Panc1 (cell line): ENCODE results near the gene C17orf50. TPM values are rescaled to one million over a fixed set of nuclear protein-coding genes. Genes with fewer than 3 reads are reported as not detected.

Experiments used
- ATAC-seq: fragments of 200-7000 bp; cut with Tn5 transposase; 2 replicates; pipeline ENCODE4 v1.9.1; 2020; ENCODE audit warnings: mild to moderate bottlenecking, moderate library complexity
- Bru-seq: library from RNA; stranded (reverse); fragments of 400-500 nt; gene quantifications from one replicate; lab custom pipeline; 2021; lab: Mats Ljungman, UMichigan
- BruChase-seq, 2 experiments: library from RNA; stranded (reverse); fragments of 400-500 nt; gene quantifications; one replicate each; lab custom pipeline; 2021; lab: Mats Ljungman, UMichigan
- BruUV-seq: library from RNA; stranded (reverse); fragments of 400-500 nt; replicated peaks from 2 replicates; lab custom pipeline; 2021; lab: Mats Ljungman, UMichigan
- CTCF ChIA-PET: fragments of 300-600 bp; sonication (Branson Sonifier 250); formaldehyde crosslinking; loops from one replicate; lab custom pipeline; 2022; ENCODE audit warnings: antibody characterized with exemption; lab: Charles Lee
- POLR2A ChIA-PET: fragments of 300-600 bp; sonication (Branson Sonifier 250); formaldehyde crosslinking; loops from one replicate; lab custom pipeline; 2022; ENCODE audit warnings: antibody characterized with exemption; lab: Charles Lee
- DNase-seq: peaks from one replicate; pipeline ENCODE4 v3.0.0-alpha.2; 2010; ENCODE audit warnings: low read depth, low spot score
- H3K27ac ChIP-seq: 2 replicates; pipeline ENCODE4 v1.5.1; 2011; ENCODE audit warnings: mild to moderate bottlenecking, low read length, inconsistent platforms
- H3K27me3 ChIP-seq: fragments of 200-500 bp; sonication (Bioruptor generic); 2 replicates; pipeline ENCODE4 v1.6.0; 2014; ENCODE audit warnings: low read length, inconsistent platforms; ENCODE audit not compliant: control insufficient read depth, insufficient read depth
- H3K36me3 ChIP-seq: fragments of 200-500 bp; sonication (Bioruptor generic); 2 replicates; pipeline ENCODE4 v1.5.1; 2014; ENCODE audit warnings: inconsistent platforms, mild to moderate bottlenecking, low read length, moderate library complexity; ENCODE audit not compliant: control insufficient read depth, insufficient read depth
- H3K4me1 ChIP-seq: 2 replicates; pipeline ENCODE4 v1.5.1; 2011; ENCODE audit warnings: inconsistent platforms, mild to moderate bottlenecking, low read length, moderate library complexity; ENCODE audit not compliant: control insufficient read depth, insufficient read depth
- H3K4me3 ChIP-seq, 2 experiments: 2 replicates each; pipeline ENCODE4 v1.5.1; 2011 to 2012; ENCODE audit warnings: low read depth in 2 of 2, low read length in 2 of 2, mild to moderate bottlenecking in 2 of 2, inconsistent platforms in 1 of 2, moderate library complexity in 1 of 2
- H3K9me3 ChIP-seq: fragments of 200-500 bp; sonication (Bioruptor generic); 2 replicates; pipeline ENCODE4 v1.5.1; 2014; ENCODE audit warnings: low read depth, mild to moderate bottlenecking, inconsistent platforms, low read length, moderate library complexity; ENCODE audit not compliant: control insufficient read depth, insufficient read depth
- CTCF ChIP-seq: fragments of 450-650 bp; IDR thresholded peaks from 2 replicates; pipeline ENCODE4 v1.5.1; 2017; ENCODE audit warnings: mild to moderate bottlenecking
- POLR2AphosphoS5 ChIP-seq: IDR thresholded peaks from 2 replicates; pipeline ENCODE4 v1.6.1; 2012; ENCODE audit warnings: mild to moderate bottlenecking, low read depth, low read length, moderate library complexity
- SIN3A ChIP-seq: IDR thresholded peaks from 2 replicates; pipeline ENCODE4 v1.6.1; 2012; ENCODE audit warnings: low read depth, mild to moderate bottlenecking, low read length, moderate library complexity, borderline replicate concordance; ENCODE audit not compliant: insufficient read depth
- TCF7L2 ChIP-seq: IDR thresholded peaks from 2 replicates; pipeline ENCODE4 v1.6.1; 2011; ENCODE audit warnings: mild to moderate bottlenecking, low read depth, low read length, inconsistent platforms
- in situ Hi-C: cut with HindIII; loops from 2 replicates; pipeline ENCODE4 v1.10.0; 2016; ENCODE audit warnings: low sequenced_read_pairs, low pct_unique_long_range_greater_than_20kb
- intact Hi-C: fragments of 100-400 bp; cut with micrococcal nuclease; formaldehyde crosslinking; loops from one replicate; pipeline ENCODE4 v1.10.0; 2022; ENCODE audit not compliant: unreplicated experiment
- long read RNA-seq: library from polyadenylated mRNA; unstranded; transcript quantifications from one replicate; pipeline ENCODE4 v2.0.0, GENCODE V29; 2021; ENCODE audit not compliant: unreplicated experiment
- polyA plus RNA-seq: library from polyadenylated mRNA; unstranded; fragments of >200 nt; gene quantifications from one replicate; pipeline ENCODE4 v1.2.1, GENCODE V29; 2012; ENCODE audit warnings: missing spikeins; ENCODE audit not compliant: insufficient read length
- total RNA-seq: library from RNA; stranded (reverse); gene quantifications from one replicate; pipeline ENCODE4 v1.2.1, GENCODE V29; 2021; ENCODE audit not compliant: unreplicated experiment
- TF ChIP-seq, protein P1 (sequence below), 2 experiments: IDR thresholded peaks; 2 replicates each; pipeline ENCODE4 v1.6.1; 2011 to 2012; ENCODE audit warnings: low read depth in 2 of 2, control low read depth in 1 of 2, low read length in 1 of 2, mild to moderate bottlenecking in 1 of 2, moderate library complexity in 1 of 2; ENCODE audit not compliant: insufficient read depth in 1 of 2

The C17orf50 gene
- total RNA-seq (not detected), Bru-seq, nascent RNA (not detected), BruChase-seq, experiment 1, labeled RNA remaining after a 2-hour chase (percentile 8 among the genes with signal in this experiment), BruChase-seq, experiment 2, labeled RNA remaining after a 6-hour chase (not detected)
- not detected for polyA plus RNA-seq
- long read RNA-seq = 0 reads

DNA sequence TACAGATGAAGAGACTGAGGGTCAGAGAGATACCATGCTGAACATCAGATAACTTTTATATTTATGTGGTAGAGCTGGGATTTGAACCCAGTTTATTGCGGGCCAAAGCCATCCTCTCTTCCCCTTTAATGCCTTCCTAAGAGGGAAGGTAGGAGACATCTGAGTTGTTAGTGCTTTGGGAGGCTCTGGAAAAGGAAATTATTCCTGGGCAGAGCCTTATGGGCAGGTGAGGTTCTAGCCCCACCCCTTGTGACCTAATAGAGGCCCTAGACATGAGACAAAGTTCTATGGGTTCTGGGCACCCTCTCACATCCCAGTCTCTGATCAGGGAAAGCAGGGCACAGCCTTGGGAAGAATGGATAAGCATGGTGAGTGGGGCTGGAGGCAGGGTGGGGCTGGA is at the start of gene C17orf50:
C17orf50 (plus strand) TSS at position 301 of the 400 bp plus-strand sequence; CDS start at position 356, 55 bp downstream.
- in situ Hi-C loops = no loop called here
- CTCF ChIA-PET = no interaction called here
- POLR2A ChIA-PET = interaction anchor here (0.7 kb wide), 1 partner anchor 153 kb away, joined by 5 read pairs; no protein-coding TSS in a partner anchor

GRCh38 chr17:35710950-35711349 is 49.7 kb upstream of the C17orf50 start:
- intact Hi-C loops = no loop called here

More for the DNA sequence above, at the start of gene C17orf50:
- peaks cover 4% of the 10 kb centered on the region; the same call in 1 of the 2 replicates for H3K4me1 ChIP-seq
- no TSS peak for BruUV-seq
- TF ChIP-seq TCF7L2 (no peak), CTCF (no peak), POLR2AphosphoS5 (no peak), SIN3A (no peak)
- TF ChIP-seq, protein P1, sequence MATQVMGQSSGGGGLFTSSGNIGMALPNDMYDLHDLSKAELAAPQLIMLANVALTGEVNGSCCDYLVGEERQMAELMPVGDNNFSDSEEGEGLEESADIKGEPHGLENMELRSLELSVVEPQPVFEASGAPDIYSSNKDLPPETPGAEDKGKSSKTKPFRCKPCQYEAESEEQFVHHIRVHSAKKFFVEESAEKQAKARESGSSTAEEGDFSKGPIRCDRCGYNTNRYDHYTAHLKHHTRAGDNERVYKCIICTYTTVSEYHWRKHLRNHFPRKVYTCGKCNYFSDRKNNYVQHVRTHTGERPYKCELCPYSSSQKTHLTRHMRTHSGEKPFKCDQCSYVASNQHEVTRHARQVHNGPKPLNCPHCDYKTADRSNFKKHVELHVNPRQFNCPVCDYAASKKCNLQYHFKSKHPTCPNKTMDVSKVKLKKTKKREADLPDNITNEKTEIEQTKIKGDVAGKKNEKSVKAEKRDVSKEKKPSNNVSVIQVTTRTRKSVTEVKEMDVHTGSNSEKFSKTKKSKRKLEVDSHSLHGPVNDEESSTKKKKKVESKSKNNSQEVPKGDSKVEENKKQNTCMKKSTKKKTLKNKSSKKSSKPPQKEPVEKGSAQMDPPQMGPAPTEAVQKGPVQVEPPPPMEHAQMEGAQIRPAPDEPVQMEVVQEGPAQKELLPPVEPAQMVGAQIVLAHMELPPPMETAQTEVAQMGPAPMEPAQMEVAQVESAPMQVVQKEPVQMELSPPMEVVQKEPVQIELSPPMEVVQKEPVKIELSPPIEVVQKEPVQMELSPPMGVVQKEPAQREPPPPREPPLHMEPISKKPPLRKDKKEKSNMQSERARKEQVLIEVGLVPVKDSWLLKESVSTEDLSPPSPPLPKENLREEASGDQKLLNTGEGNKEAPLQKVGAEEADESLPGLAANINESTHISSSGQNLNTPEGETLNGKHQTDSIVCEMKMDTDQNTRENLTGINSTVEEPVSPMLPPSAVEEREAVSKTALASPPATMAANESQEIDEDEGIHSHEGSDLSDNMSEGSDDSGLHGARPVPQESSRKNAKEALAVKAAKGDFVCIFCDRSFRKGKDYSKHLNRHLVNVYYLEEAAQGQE (IDR thresholded peaks at IDR 0.05; ENCODE audit: insufficient read depth in 1 of 2, low read depth in 2 of 2, low read length in 1 of 2) = no peak
- ATAC-seq = no peak
- no peaks in the 10 kb centered on the region for H3K36me3 ChIP-seq
- DNase-seq = no peak
- H3K27ac ChIP-seq = no peak within 1 kb of the TSS
- H3K4me3 ChIP-seq = no peak within 1 kb of the TSS
- no peaks in the 10 kb centered on the region for H3K9me3 ChIP-seq
- no peaks in the 10 kb centered on the region for H3K27me3 ChIP-seq
- intact Hi-C loops = no loop called here

More at GRCh38 chr17:35710950-35711349, 49.7 kb upstream of the C17orf50 start:
- BruUV-seq = no TSS peak
- TF ChIP-seq CTCF = no peak
- TF ChIP-seq TCF7L2 = no peak
- TF ChIP-seq POLR2AphosphoS5 = no peak
- TF ChIP-seq, protein P1 (IDR thresholded peaks at IDR 0.05; ENCODE audit: insufficient read depth in 1 of 2, low read depth in 2 of 2, low read length in 1 of 2) = no peak
- TF ChIP-seq SIN3A = no peak
- H3K4me1 ChIP-seq = no peaks in the 10 kb centered on the region
- DNase-seq (no peak), ATAC-seq (no peak)
- ChIA-PET CTCF (no interaction called here), POLR2A (no interaction called here)
- in situ Hi-C loops = no loop called here
- no peaks in the 10 kb centered on the region for H3K9me3 ChIP-seq
- no peak overlapping the region for H3K4me3 ChIP-seq
- H3K27me3 ChIP-seq = no peaks in the 10 kb centered on the region
- peaks cover 48% of the 10 kb centered on the region for H3K36me3 ChIP-seq
- H3K27ac ChIP-seq = no peak overlapping the region
